NCI-H2029 treated with DMSO at 0.1 percent for 48 hours (cell line): ENCODE data around the gene RIMOC1.
A peak's percentile ranks its signal among the peaks of the same experiment; 100 is the strongest.

Source experiments
- DNase-seq: peaks from one replicate; lab custom pipeline; 2025; lab: John Stamatoyannopoulos, UW

The RIMOC1 gene, protein sequence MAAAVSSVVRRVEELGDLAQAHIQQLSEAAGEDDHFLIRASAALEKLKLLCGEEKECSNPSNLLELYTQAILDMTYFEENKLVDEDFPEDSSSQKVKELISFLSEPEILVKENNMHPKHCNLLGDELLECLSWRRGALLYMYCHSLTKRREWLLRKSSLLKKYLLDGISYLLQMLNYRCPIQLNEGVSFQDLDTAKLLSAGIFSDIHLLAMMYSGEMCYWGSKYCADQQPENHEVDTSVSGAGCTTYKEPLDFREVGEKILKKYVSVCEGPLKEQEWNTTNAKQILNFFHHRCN

DNA sequence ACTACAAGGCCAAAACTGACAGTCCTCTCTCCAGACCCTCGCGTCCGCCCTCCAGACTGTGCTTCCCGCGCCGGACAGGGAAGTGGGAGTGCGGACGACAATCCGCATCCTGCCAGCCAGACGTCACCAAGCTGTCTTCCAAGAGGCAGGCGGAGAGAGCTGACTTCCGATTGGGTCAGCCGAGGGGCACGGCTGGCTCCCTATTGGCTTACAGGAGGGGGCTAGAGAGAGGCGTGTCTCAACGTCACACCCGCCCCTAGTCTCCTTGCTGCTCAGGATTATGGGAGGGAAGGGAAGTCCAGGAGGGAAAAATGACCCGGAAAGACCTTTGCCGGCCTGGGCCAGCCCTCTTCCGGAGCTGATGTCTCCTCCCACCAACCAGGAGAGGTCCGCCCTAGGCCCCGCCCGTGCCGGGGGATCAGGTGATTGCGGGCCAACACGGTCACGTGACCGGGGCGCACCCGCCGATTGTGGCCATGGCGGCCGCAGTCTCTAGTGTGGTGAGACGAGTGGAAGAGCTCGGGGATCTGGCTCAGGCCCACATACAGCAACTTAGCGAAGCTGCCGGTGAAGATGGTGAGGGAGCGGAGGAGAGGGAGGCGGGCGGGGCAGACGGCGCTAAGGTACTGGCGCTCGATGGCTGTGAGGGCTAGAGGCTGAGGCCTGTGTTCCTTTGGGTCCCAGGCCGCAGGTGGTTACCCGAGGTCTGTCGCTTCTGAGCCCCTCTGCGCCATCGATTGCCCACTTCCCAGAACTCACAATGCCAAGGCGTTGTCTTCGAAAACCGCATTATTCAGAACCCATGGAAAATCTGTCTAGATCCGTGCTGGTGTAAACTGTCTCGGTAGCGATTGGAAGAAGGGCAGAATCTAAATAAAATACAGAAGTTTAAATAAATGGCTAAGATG, at the start of gene RIMOC1:
Gene RIMOC1, plus strand, starts transcription at position 453 of the 908 bp plus-strand sequence. Its CDS starts 24 bp downstream, at position 477.
- peak; percentile 95 for DNase-seq

GRCh38 chr5:41856644-41857491, 47.3 kb upstream of the RIMOC1 start:
- peak; percentile 66 for DNase-seq

- DNase-seq, result no peak
Observed at GRCh38 chr5:41857989-41858388, 46.2 kb upstream of the RIMOC1 start.

- no peak for DNase-seq
Observed at GRCh38 chr5:41858890-41859289, 45.3 kb upstream of the RIMOC1 start.

GRCh38 chr5:41863871-41864486, 40.2 kb upstream of the RIMOC1 start:
- DNase-seq, result no peak

DNA sequence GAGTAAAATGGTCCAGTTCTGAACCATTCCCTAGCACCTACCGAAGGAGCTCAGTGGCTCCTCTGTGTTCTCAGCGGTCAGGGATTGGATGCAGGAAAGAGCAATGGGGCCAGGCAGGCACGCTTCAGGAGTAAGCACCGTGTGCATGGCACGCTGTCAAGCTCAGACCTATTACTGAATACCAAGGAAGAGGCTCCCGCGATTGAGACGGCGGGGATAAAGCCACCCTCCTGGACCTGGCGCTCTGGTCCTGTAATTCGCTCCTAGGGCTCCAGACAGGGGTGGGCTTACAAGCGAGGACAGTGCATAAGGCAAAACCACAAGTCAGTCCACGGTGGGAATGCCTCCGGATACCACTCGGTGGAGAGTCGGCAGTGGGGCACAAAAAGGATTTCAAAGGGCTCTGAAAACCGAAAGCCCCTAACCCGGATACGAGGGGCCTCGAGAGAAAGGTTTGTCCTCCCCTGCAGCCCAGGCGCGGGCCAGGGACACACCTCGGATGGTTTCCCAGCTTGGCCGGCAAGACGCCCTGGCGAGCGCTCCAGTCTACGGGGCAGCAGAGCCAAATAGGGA, 34.9 kb upstream of the RIMOC1 start:
- peak; percentile 4 for DNase-seq

- DNase-seq, result peak; percentile 42
Observed at GRCh38 chr5:41869724-41870626, 34.2 kb upstream of the RIMOC1 start, which contains the start of gene OXCT1. Gene OXCT1, minus strand, starts transcription at chr5:41870425. Its CDS starts 67 bp downstream, at chr5:41870358.

GRCh38 chr5:41870627-41871048, 33.5 kb upstream of the RIMOC1 start:
- no peak for DNase-seq

DNA sequence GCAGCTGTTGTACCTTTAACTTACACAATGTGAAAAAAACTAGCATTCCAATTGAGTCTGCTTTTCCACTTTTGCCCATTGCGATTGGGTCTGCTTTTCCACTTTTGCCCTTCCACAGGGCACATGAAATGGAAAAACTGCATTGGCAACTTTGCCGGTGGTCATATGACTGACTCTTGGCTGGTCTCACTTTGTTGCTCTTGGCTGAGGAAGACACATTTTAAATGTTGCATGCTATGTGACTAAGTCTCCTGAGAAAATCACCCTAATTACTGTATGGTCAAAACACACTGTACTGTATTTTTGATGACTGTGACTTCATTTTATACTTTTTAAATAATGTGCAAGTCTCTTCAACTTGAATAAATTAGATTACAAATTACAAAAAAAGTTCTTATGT, 32.3 kb upstream of the RIMOC1 start:
- no peak for DNase-seq

DNA sequence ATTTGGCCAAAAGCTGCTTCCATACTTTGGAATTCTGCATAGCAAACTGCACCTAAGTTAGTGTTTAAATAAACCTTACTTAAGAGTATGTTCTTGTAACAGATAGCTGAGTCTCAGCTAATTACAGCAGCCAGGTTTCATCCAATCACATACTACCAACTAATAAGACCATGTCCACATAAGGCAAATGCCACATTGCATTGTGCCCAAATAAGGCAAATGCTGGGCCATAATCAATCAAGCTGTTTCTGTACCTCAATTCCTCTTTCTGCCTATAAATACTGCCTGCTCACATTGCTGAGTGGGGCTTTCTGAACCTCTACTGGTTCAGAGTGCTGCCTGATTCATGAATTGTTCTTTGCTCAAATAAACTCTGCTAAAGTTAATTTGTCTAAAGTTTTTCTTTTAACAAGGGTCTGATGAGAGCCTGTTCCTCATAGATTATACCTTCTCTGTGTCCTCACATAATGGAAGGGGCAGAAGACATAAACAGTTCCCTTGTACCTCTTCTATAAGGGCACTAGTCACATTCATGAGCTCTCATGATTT, 29.6 kb upstream of the RIMOC1 start:
- DNase-seq, result no peak

DNA sequence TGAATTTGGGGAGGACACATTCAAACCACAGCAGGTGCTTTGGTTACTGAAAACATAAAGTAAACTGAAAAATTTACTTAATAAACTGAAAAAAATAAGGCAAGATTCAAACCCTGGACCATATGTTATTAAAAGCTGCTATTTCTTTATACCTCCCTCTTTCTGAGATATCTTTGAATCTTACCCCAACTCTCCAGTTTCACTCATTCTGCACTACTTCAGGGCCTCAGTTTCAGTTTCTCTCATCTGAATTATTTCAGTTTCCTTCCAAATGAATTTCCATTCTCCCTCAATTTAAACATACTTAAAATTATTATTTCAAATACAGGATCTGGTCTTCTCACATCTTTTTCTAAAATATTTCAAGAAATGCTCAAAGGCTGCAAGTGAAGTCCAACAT, 29.0 kb upstream of the RIMOC1 start:
- no peak for DNase-seq

DNA sequence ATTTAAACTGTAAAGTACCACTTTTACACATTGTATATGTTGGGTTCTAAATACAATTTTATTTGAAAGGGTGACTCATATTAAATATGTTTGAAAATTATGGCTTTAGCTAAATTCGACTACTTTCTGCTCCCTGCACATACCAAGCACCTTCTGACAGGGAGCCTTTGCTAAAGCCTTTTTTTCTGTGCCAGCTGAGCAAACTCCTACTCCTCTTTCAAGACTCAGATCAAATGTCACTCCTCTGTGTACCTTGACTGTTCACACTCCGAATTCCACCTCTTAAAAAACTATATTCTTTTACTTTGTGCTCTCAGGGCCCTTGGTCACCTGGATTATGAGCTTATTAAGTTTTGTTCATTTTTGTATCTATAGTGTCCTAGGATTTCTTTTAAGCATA, 27.5 kb upstream of the RIMOC1 start:
- DNase-seq, result no peak

GRCh38 chr5:41877408-41877807, 26.7 kb upstream of the RIMOC1 start:
- DNase-seq, result no peak

GRCh38 chr5:41878173-41878572, 26.0 kb upstream of the RIMOC1 start:
- no peak for DNase-seq

DNA sequence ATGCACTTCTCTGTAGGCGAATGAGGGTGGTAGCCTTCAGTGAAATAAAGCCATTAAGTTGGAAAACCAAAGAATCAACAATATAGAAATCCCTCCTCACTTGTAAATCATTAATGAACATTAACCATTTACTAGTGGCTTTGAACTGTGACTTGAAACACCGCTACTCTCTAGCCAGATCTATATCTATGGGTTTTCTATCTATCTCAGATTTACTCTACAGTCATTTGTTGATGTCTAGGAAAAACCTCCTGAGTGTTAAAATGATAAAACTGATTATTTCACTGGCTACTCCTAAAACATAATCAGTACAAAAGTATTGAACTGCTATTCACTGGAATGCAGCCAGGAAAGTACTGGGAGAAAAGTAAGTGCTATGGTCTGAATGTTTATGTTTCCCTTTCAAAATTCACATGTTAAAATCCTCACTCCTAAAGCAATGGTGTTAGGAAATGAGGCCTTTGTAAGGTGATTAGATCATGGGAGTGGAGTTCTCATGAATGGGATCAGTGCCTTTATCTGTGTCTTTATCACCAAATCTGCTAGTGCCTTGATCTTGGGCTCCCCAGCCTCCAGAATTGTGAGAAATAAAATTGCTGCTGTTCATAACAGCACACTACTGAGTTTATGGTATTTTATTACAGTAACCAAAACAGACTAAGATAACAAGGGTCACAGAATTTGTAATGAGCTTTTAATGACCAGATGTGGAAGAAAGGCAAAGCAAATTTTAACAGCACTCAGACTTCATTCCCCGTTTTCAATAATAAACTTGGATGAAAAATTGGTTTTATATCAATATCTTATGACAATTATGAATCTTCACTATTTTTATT, 25.3 kb upstream of the RIMOC1 start:
- DNase-seq, result no peak

DNA sequence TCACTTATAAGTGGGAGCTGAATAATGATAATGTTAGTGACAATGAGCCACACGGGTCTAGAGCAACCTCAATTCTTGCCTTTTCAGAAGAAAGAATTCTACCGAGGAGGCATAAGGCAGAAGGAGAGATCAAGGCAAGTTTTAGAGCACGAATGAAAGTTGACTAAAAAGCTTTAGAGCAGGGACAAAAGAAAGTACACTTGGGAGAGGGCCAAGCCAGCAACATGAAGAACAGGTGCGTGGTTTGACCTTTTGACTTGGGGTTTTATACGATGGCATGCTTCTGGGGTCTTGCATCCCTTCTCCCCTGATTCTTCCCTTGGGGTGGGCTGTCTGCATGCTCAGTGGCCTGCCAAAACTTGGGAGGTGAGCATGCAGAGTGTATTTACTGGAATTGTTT, 21.4 kb upstream of the RIMOC1 start:
- no peak for DNase-seq

GRCh38 chr5:41883243-41883642, 20.9 kb upstream of the RIMOC1 start:
- DNase-seq, result no peak

DNA sequence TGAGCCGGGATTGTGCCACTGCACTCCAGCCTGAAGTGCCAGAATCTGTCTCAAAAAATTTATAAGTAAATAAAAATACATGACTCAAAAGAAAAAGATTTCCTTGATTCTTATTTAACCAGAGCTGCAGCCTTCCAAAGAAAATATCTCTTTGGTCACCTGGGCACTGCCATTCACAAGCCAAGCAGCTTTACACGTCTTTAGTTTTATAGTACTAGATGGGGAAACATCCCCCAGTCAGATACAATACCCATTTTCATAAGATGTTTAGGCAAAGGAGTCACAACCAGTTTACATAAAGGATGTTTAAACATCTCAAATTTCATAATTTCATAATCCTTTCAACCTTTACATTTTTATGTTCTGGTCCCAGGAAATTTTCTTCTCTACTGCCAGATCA, 20.2 kb upstream of the RIMOC1 start:
- DNase-seq, result no peak

DNA sequence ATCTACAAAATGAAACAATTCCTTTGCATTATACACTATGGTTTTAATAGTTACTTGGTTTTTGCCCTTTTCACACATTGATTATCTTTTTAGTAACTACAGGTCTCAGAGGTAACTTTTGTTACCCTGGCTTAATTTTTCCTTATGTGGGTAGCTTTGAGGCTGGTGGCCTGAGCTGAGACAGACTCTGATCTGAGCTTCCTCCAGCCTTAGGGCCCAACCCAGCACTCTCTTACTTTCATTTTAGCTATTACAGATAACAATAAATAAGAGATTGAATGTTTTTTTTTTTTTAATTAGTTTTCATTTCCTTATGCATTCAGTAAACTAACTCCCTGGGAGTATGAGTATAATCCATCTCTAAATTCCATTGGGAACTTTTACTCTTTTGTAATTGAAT, 18.9 kb upstream of the RIMOC1 start:
- DNase-seq, result no peak
